ENCODE measurements around the gene SPACA6. TPM values are rescaled to one million over a fixed set of nuclear protein-coding genes. Genes with fewer than 3 reads are reported as not detected.

The SPACA6 gene
- total RNA-seq, 2 donors from 2014 or later: 3.7 to 6.4 TPM

DNA sequence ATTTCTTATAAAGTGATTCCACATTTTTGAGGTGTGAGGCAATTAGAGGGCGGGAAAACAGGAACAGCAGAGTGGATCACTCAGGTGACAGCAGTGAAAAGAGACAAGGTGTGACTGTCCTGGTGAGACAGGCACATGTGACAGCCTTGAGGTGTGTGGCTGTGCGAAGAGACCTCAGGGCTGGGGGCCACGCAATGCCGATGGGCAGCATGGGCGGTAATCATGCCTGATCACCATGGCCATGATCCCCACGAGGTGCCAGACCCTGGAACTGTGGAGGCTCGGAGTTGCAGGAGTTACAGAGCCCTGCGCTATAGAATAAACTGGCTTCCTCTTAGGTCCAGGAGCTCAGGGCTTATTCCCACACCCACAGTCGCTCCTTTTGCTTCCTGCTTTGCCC lies 2.0 kb downstream of the SPACA6 start:
- Histone ChIP-seq H3K4me1 (peaks cover 0 to 32% of the 10 kb centered on the region in 2 donors), H3K36me3 (peaks cover 62% of the 10 kb centered on the region), H3K9me3 (no peaks in the 10 kb centered on the region), H3K27me3 (no peaks in the 10 kb centered on the region), H3K27ac (no peak overlapping the region), H3K4me3 (no peak overlapping the region)
- no peak for TF ChIP-seq CTCF (IDR thresholded peaks at IDR 0.05)
- peak; percentile 54 for DNase-seq (ENCODE audit: low spot score)

DNA sequence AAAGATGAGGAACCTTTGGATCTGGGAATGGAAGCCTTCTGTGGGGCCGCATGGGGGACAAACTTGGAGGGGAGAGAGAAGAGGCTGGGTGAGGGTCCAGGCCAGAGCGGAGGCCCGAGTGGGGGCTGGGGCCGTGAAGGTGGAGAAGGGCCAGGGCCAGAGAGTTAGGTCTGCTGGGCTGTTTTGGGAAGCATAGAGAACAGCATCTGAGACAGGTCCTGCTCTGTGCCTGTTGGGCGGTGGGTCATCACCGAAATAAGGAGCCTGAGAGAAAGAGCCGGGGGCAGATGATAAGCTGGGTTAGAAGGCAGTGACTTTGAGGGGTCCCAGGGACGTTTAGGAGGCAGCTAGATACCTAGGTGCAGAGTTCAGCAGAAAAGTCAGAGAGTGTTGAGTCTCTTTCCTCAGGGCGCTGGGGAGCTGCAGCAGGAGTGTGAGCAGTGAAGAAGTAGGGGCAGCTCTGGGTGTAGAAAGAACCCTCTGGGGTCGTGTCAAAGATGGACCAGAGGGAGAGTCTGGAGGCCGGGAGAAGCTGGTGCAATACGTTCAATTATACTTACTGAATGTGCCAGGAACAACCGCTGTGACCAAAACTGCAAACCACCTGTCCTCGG lies 2.7 kb downstream of the SPACA6 start:
- Histone ChIP-seq H3K36me3 (peaks cover 62% of the 10 kb centered on the region), H3K9me3 (no peaks in the 10 kb centered on the region), H3K27me3 (no peaks in the 10 kb centered on the region), H3K4me1 (peaks cover 0 to 32% of the 10 kb centered on the region in 2 donors), H3K4me3 (no peak overlapping the region), H3K27ac (no peak overlapping the region)
- TF ChIP-seq CTCF (IDR thresholded peaks at IDR 0.05): no peak
- DNase-seq (ENCODE audit: low spot score): peak; percentile 36

- DNase-seq (ENCODE audit: low spot score): peak; percentile 53
- no peaks in the 10 kb centered on the region for H3K27me3 ChIP-seq
- peaks cover 69% of the 10 kb centered on the region for H3K36me3 ChIP-seq
- peaks cover 0 to 31% of the 10 kb centered on the region in 2 donors for H3K4me1 ChIP-seq
- TF ChIP-seq CTCF (IDR thresholded peaks at IDR 0.05): no peak
- H3K4me3 ChIP-seq: no peak overlapping the region
- no peaks in the 10 kb centered on the region for H3K9me3 ChIP-seq
- no peak overlapping the region for H3K27ac ChIP-seq
Measured at GRCh38 chr19:51696606-51697005, 3.5 kb downstream of the SPACA6 start.

- H3K4me3 ChIP-seq: no peak overlapping the region
- H3K9me3 ChIP-seq: no peaks in the 10 kb centered on the region
- DNase-seq (ENCODE audit: low spot score): peak; percentile 52
- peaks cover 71% of the 10 kb centered on the region for H3K36me3 ChIP-seq
- no peak overlapping the region for H3K27ac ChIP-seq
- TF ChIP-seq CTCF (IDR thresholded peaks at IDR 0.05): no peak
- peaks cover 0 to 31% of the 10 kb centered on the region in 2 donors for H3K4me1 ChIP-seq
- no peaks in the 10 kb centered on the region for H3K27me3 ChIP-seq
Measured at GRCh38 chr19:51697169-51697776, 4.1 kb downstream of the SPACA6 start.

- Histone ChIP-seq H3K4me1 (peaks cover 0 to 31% of the 10 kb centered on the region in 2 donors), H3K36me3 (peaks cover 64% of the 10 kb centered on the region), H3K27ac (no peak overlapping the region), H3K9me3 (no peaks in the 10 kb centered on the region), H3K27me3 (no peaks in the 10 kb centered on the region), H3K4me3 (no peak overlapping the region)
- TF ChIP-seq CTCF (IDR thresholded peaks at IDR 0.05): no peak
- peak; percentile 51 for DNase-seq (ENCODE audit: low spot score)
Measured at GRCh38 chr19:51698296-51698695, 5.2 kb downstream of the SPACA6 start.
